Panc1 (cell line): ENCODE data around the gene EP300. TPM values are rescaled to one million over a fixed set of nuclear protein-coding genes. Genes with fewer than 3 reads are reported as not detected.

Experiments used
- ATAC-seq: fragments of 200-7000 bp; cut with Tn5 transposase; 2 replicates; pipeline ENCODE4 v1.9.1; 2020; ENCODE audit warnings: mild to moderate bottlenecking, moderate library complexity
- BruUV-seq: library from RNA; stranded (reverse); fragments of 400-500 nt; replicated peaks from 2 replicates; lab custom pipeline; 2021; lab: Mats Ljungman, UMichigan
- CTCF ChIA-PET: fragments of 300-600 bp; sonication (Branson Sonifier 250); formaldehyde crosslinking; loops from one replicate; lab custom pipeline; 2022; ENCODE audit warnings: antibody characterized with exemption; lab: Charles Lee
- POLR2A ChIA-PET: fragments of 300-600 bp; sonication (Branson Sonifier 250); formaldehyde crosslinking; loops from one replicate; lab custom pipeline; 2022; ENCODE audit warnings: antibody characterized with exemption; lab: Charles Lee
- DNase-seq: peaks from one replicate; pipeline ENCODE4 v3.0.0-alpha.2; 2010; ENCODE audit warnings: low read depth, low spot score
- H3K27ac ChIP-seq: 2 replicates; pipeline ENCODE4 v1.5.1; 2011; ENCODE audit warnings: mild to moderate bottlenecking, low read length, inconsistent platforms
- H3K27me3 ChIP-seq: fragments of 200-500 bp; sonication (Bioruptor generic); 2 replicates; pipeline ENCODE4 v1.6.0; 2014; ENCODE audit warnings: low read length, inconsistent platforms; ENCODE audit not compliant: control insufficient read depth, insufficient read depth
- H3K36me3 ChIP-seq: fragments of 200-500 bp; sonication (Bioruptor generic); 2 replicates; pipeline ENCODE4 v1.5.1; 2014; ENCODE audit warnings: inconsistent platforms, mild to moderate bottlenecking, low read length, moderate library complexity; ENCODE audit not compliant: control insufficient read depth, insufficient read depth
- H3K4me1 ChIP-seq: 2 replicates; pipeline ENCODE4 v1.5.1; 2011; ENCODE audit warnings: inconsistent platforms, mild to moderate bottlenecking, low read length, moderate library complexity; ENCODE audit not compliant: control insufficient read depth, insufficient read depth
- H3K4me3 ChIP-seq, 2 experiments: 2 replicates each; pipeline ENCODE4 v1.5.1; 2011 to 2012; ENCODE audit warnings: low read depth in 2 of 2, low read length in 2 of 2, mild to moderate bottlenecking in 2 of 2, inconsistent platforms in 1 of 2, moderate library complexity in 1 of 2
- H3K9me3 ChIP-seq: fragments of 200-500 bp; sonication (Bioruptor generic); 2 replicates; pipeline ENCODE4 v1.5.1; 2014; ENCODE audit warnings: low read depth, mild to moderate bottlenecking, inconsistent platforms, low read length, moderate library complexity; ENCODE audit not compliant: control insufficient read depth, insufficient read depth
- POLR2AphosphoS5 ChIP-seq: IDR thresholded peaks from 2 replicates; pipeline ENCODE4 v1.6.1; 2012; ENCODE audit warnings: mild to moderate bottlenecking, low read depth, low read length, moderate library complexity
- SIN3A ChIP-seq: IDR thresholded peaks from 2 replicates; pipeline ENCODE4 v1.6.1; 2012; ENCODE audit warnings: low read depth, mild to moderate bottlenecking, low read length, moderate library complexity, borderline replicate concordance; ENCODE audit not compliant: insufficient read depth
- TCF7L2 ChIP-seq: IDR thresholded peaks from 2 replicates; pipeline ENCODE4 v1.6.1; 2011; ENCODE audit warnings: mild to moderate bottlenecking, low read depth, low read length, inconsistent platforms
- in situ Hi-C: cut with HindIII; loops from 2 replicates; pipeline ENCODE4 v1.10.0; 2016; ENCODE audit warnings: low sequenced_read_pairs, low pct_unique_long_range_greater_than_20kb
- intact Hi-C: fragments of 100-400 bp; cut with micrococcal nuclease; formaldehyde crosslinking; loops from one replicate; pipeline ENCODE4 v1.10.0; 2022; ENCODE audit not compliant: unreplicated experiment
- total RNA-seq: library from RNA; stranded (reverse); gene quantifications from one replicate; pipeline ENCODE4 v1.2.1, GENCODE V29; 2021; ENCODE audit not compliant: unreplicated experiment
- TF ChIP-seq, protein P1 (sequence below): fragments of 450-650 bp; IDR thresholded peaks from 2 replicates; pipeline ENCODE4 v1.5.1; 2017; ENCODE audit warnings: mild to moderate bottlenecking
- TF ChIP-seq, protein P2 (sequence below), 2 experiments: IDR thresholded peaks; 2 replicates each; pipeline ENCODE4 v1.6.1; 2011 to 2012; ENCODE audit warnings: low read depth in 2 of 2, control low read depth in 1 of 2, low read length in 1 of 2, mild to moderate bottlenecking in 1 of 2, moderate library complexity in 1 of 2; ENCODE audit not compliant: insufficient read depth in 1 of 2

The EP300 gene
- total RNA-seq, 1 experiment from 2014 or later: 46.8 TPM

DNA sequence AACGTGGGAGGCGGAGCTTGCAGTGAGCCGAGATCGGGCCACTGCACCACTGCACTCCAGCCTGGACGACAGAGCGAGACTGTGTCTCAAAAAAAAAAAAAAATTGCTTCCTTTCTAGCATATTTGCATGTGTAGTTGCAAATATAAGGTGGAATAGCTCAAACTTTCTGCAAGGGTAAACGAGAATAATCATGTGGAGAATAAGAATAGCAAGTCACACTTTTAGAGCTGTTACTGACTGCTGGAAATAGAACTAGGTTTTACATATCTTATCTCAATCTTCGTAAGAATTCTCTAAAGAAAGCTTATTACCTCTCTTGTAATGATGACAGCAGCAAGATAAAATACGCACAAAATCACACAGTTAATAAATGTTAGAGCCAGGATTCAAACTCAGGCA is 114.3 kb downstream of the EP300 start:
- H3K27me3 ChIP-seq: no peaks in the 10 kb centered on the region
- BruUV-seq: TSS peak; percentile 66
- CTCF ChIA-PET: interaction anchor here (0.6 kb wide), 1 partner anchor 17 kb away, joined by 4 read pairs; no protein-coding TSS in a partner anchor
- no peaks in the 10 kb centered on the region for H3K4me1 ChIP-seq
- POLR2A ChIA-PET: no interaction called here
- in situ Hi-C loops: no loop called here
- TF ChIP-seq TCF7L2 (no peak), POLR2AphosphoS5 (no peak), SIN3A (no peak)
- TF ChIP-seq, protein P1, sequence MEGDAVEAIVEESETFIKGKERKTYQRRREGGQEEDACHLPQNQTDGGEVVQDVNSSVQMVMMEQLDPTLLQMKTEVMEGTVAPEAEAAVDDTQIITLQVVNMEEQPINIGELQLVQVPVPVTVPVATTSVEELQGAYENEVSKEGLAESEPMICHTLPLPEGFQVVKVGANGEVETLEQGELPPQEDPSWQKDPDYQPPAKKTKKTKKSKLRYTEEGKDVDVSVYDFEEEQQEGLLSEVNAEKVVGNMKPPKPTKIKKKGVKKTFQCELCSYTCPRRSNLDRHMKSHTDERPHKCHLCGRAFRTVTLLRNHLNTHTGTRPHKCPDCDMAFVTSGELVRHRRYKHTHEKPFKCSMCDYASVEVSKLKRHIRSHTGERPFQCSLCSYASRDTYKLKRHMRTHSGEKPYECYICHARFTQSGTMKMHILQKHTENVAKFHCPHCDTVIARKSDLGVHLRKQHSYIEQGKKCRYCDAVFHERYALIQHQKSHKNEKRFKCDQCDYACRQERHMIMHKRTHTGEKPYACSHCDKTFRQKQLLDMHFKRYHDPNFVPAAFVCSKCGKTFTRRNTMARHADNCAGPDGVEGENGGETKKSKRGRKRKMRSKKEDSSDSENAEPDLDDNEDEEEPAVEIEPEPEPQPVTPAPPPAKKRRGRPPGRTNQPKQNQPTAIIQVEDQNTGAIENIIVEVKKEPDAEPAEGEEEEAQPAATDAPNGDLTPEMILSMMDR: no peak
- TF ChIP-seq, protein P2, sequence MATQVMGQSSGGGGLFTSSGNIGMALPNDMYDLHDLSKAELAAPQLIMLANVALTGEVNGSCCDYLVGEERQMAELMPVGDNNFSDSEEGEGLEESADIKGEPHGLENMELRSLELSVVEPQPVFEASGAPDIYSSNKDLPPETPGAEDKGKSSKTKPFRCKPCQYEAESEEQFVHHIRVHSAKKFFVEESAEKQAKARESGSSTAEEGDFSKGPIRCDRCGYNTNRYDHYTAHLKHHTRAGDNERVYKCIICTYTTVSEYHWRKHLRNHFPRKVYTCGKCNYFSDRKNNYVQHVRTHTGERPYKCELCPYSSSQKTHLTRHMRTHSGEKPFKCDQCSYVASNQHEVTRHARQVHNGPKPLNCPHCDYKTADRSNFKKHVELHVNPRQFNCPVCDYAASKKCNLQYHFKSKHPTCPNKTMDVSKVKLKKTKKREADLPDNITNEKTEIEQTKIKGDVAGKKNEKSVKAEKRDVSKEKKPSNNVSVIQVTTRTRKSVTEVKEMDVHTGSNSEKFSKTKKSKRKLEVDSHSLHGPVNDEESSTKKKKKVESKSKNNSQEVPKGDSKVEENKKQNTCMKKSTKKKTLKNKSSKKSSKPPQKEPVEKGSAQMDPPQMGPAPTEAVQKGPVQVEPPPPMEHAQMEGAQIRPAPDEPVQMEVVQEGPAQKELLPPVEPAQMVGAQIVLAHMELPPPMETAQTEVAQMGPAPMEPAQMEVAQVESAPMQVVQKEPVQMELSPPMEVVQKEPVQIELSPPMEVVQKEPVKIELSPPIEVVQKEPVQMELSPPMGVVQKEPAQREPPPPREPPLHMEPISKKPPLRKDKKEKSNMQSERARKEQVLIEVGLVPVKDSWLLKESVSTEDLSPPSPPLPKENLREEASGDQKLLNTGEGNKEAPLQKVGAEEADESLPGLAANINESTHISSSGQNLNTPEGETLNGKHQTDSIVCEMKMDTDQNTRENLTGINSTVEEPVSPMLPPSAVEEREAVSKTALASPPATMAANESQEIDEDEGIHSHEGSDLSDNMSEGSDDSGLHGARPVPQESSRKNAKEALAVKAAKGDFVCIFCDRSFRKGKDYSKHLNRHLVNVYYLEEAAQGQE (IDR thresholded peaks at IDR 0.05; ENCODE audit: insufficient read depth in 1 of 2, low read depth in 2 of 2, low read length in 1 of 2): no peak
- intact Hi-C loops: no loop called here
- no peaks in the 10 kb centered on the region; the same call in 1 of the 2 replicates for H3K36me3 ChIP-seq
- no peaks in the 10 kb centered on the region for H3K9me3 ChIP-seq
- ATAC-seq: no peak
- DNase-seq: no peak
- H3K27ac ChIP-seq: no peak overlapping the region
- H3K4me3 ChIP-seq: no peak overlapping the region

DNA sequence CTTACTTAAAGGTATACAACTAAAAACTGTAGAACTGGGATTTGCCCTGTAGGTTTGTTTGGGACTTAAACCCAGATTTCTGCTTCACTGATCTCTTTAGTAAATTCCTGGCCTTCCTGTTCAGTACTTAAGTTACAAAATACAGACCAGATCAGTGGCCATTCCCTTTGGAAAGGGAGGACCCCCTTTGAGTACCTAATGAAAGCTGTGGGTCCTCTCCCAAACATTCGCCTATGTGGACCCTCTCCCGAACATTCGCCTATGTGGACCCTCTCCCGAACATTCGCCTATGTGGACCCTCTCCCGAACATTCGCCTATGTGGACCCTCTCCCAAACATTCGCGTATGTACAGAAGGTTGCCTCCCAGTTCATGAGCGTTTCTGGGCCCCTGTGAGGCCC is 123.0 kb downstream of the EP300 start:
- no TSS peak for BruUV-seq
- ATAC-seq: no peak
- Histone ChIP-seq H3K4me1 (no peaks in the 10 kb centered on the region), H3K4me3 (no peak overlapping the region), H3K27me3 (no peaks in the 10 kb centered on the region), H3K9me3 (no peaks in the 10 kb centered on the region), H3K27ac (no peak overlapping the region), H3K36me3 (no peaks in the 10 kb centered on the region)
- in situ Hi-C loops: no loop called here
- TF ChIP-seq, protein P2 (IDR thresholded peaks at IDR 0.05; ENCODE audit: insufficient read depth in 1 of 2, low read depth in 2 of 2, low read length in 1 of 2): no peak
- TF ChIP-seq POLR2AphosphoS5: no peak
- TF ChIP-seq, protein P1: no peak
- no peak for TF ChIP-seq TCF7L2
- TF ChIP-seq SIN3A: no peak
- DNase-seq: no peak
- ChIA-PET CTCF (no interaction called here), POLR2A (no interaction called here)
- intact Hi-C loops: no loop called here
